Stimulated activated effector memory CD8-positive, alpha-beta T cell treated with anti-CD3 and anti-CD28 coated beads, Interleukin-12 subunit alpha, Interleukin-12 subunit beta, amount 100 ng/mL, for 72 hours (primary cell): ENCODE data around the gene KRIT1.
A peak's percentile ranks its signal among the peaks of the same experiment; 100 is the strongest.
"Not testable (repeated sequence)": the region's sequence is repeated elsewhere in the genome, so short reads cannot be mapped to it uniquely, and the experiment has no call there.

Experiments used
- ATAC-seq: fragments of 150-1000 bp; cut with Tn5 transposase; 2 replicates; pipeline ENCODE4 v1.10.0; 2021
- DNase-seq, 2 donors: peaks; one replicate each; pipeline ENCODE4 v3.0.0; 2021 to 2022; ENCODE audit warnings: low spot score in 2 of 2
- H3K27ac Mint-ChIP-seq: one replicate; pipeline ENCODE4 v1.8.0; 2022; ENCODE audit warnings: mild to moderate bottlenecking, mixed read lengths
- H3K36me3 Mint-ChIP-seq: one replicate; pipeline ENCODE4 v1.8.0; 2022; ENCODE audit warnings: mild to moderate bottlenecking, mixed read lengths
- H3K4me1 Mint-ChIP-seq: one replicate; pipeline ENCODE4 v1.8.0; 2022; ENCODE audit warnings: mixed read lengths
- H3K4me3 Mint-ChIP-seq: one replicate; pipeline ENCODE4 v1.8.0; 2022; ENCODE audit warnings: mild to moderate bottlenecking, mixed read lengths
- H3K9me3 Mint-ChIP-seq: one replicate; pipeline ENCODE4 v1.8.0; 2022; ENCODE audit warnings: mixed read lengths

KRIT1 gene

DNA sequence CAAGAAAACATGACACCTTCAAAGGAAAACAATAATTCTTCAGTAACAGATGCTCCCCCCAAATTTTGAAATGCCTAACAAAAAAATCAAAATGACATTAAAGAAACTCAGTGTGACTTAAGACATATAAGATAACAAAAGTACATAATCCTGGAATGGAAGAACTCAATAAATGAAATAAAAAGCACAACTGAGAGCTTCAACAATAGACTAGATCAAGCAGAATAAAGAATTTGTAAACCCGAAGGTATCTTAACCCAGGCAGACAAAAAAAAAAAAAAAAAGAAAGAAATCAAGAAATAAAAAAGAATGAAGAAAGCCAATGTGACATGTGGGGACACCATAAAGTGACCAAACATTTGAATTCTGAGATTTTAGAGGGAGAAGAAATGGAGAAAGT is 39.0 kb downstream of the KRIT1 start:
- ATAC-seq (no peak), DNase-seq (no peak)
- Mint-ChIP-seq H3K36me3 (peaks cover 96% of the 10 kb centered on the region), H3K4me1 (peaks cover 24% of the 10 kb centered on the region), H3K9me3 (peaks cover 9% of the 10 kb centered on the region), H3K4me3 (no peak overlapping the region), H3K27ac (no peak overlapping the region)

DNA sequence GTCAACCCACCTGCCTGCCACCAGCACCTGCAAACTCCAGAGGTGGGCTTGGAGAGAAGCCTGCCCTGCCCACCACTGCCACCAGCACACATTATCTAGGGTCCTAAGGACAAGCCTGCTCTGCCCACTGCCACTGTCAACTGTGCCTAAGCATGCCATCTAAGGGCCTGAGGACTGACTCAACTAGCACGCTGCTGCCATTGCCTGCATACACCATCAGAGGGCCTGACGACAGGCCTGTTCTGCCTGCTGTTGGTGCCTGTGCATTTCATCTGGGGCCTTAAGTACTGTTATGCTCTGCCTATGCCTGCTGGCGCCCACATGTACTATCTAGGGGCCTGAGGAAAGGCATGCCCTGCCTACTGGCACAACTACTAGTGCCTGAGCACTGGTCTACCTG is 39.7 kb downstream of the KRIT1 start:
- ATAC-seq (no peak), DNase-seq (no peak)
- H3K36me3 Mint-ChIP-seq: peaks cover 96% of the 10 kb centered on the region
- H3K27ac Mint-ChIP-seq: no peak overlapping the region
- H3K9me3 Mint-ChIP-seq: peaks cover 9% of the 10 kb centered on the region
- H3K4me1 Mint-ChIP-seq: peaks cover 24% of the 10 kb centered on the region
- no peak overlapping the region for H3K4me3 Mint-ChIP-seq

DNA sequence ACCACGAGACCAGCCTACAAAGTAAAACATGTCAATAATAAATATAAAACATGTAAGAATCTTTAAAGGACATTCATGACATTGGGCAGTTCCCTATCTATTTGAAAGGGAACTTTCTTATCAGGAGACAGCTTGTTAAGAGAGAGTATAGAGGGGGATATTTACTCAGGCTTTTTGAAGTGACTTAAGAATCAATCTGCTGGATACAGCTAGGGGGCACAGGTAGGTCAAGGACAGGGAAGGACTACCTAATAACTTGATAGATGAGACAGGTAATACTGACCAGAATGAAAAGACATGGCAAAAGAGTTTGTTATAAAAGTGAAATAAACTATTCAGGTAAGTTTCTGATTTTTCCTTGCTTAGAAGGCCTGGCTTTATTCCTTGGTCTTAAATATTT is 44.9 kb downstream of the KRIT1 start:
- ATAC-seq (no peak), DNase-seq (no peak)
- Mint-ChIP-seq H3K36me3 (peaks cover 85% of the 10 kb centered on the region), H3K9me3 (no peaks in the 10 kb centered on the region), H3K27ac (no peak overlapping the region), H3K4me1 (no peaks in the 10 kb centered on the region), H3K4me3 (no peak overlapping the region)

DNA sequence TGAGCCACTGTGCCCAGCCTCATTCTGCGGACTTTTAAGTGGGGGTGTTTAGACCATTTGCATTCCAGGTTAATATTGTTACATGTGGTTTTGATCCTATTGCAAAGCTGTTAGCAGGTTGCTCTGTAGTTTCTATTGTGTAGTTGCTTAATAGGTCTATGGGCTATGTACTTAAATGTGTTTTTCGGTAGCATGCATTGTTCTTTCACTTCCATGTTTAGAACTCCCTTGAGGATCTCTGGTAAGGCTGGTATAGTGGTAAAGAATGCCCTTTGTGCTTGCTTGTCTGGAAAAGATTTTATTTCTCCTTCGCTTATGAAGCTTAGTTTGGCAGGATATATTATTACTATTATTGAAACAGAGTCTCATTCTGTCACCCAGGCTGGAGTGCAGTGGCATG is 53.4 kb downstream of the KRIT1 start:
- Mint-ChIP-seq H3K4me3 (no peak overlapping the region), H3K36me3 (peaks cover 8% of the 10 kb centered on the region), H3K4me1 (no peaks in the 10 kb centered on the region), H3K27ac (no peak overlapping the region), H3K9me3 (peaks cover 17% of the 10 kb centered on the region)
- DNase-seq (no peak), ATAC-seq (no peak)

DNA sequence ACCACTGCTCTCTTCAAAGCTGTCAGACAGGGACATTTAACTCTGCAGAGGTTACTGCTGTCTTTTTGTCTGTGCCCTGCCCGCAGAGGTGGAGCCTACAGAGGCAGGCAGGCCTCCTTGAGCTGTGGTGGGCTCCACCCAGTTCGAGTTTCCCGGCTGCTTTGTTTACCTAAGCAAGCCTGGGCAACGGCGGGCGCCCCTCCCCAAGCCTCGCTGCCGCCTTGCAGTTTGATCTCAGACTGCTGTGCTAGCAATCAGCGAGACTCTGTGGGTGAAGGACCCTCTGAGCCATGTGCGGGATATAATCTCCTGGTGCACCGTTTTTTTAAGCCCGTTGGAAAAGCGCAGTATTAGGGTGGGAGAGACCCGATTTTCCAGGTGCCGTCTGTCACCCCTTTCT is 56.5 kb downstream of the KRIT1 start:
- ATAC-seq, H3K4me1 Mint-ChIP-seq, H3K36me3 Mint-ChIP-seq, H3K27ac Mint-ChIP-seq, H3K4me3 Mint-ChIP-seq, DNase-seq: not testable (repeated sequence)
- peaks cover 17% of the 10 kb centered on the region for H3K9me3 Mint-ChIP-seq

DNA sequence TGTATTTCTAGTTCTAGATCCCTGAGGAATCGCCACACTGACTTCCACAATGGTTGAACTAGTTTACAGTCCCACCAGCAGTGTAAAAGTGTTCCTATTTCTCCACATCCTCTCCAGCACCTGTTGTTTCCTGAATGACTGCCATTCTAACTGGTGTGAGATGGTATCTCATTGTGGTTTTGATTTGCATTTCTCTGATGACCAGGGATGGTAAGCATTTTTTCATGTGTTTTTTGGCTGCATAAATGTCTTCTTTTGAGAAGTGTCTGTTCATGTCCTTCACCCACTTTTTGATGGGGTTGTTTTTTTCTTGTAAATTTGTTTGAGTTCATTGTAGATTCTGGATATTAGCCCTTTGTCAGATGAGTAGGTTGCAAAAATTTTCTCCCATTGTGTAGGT is 61.4 kb downstream of the KRIT1 start:
- H3K4me3 Mint-ChIP-seq, ATAC-seq: not testable (repeated sequence)

DNA sequence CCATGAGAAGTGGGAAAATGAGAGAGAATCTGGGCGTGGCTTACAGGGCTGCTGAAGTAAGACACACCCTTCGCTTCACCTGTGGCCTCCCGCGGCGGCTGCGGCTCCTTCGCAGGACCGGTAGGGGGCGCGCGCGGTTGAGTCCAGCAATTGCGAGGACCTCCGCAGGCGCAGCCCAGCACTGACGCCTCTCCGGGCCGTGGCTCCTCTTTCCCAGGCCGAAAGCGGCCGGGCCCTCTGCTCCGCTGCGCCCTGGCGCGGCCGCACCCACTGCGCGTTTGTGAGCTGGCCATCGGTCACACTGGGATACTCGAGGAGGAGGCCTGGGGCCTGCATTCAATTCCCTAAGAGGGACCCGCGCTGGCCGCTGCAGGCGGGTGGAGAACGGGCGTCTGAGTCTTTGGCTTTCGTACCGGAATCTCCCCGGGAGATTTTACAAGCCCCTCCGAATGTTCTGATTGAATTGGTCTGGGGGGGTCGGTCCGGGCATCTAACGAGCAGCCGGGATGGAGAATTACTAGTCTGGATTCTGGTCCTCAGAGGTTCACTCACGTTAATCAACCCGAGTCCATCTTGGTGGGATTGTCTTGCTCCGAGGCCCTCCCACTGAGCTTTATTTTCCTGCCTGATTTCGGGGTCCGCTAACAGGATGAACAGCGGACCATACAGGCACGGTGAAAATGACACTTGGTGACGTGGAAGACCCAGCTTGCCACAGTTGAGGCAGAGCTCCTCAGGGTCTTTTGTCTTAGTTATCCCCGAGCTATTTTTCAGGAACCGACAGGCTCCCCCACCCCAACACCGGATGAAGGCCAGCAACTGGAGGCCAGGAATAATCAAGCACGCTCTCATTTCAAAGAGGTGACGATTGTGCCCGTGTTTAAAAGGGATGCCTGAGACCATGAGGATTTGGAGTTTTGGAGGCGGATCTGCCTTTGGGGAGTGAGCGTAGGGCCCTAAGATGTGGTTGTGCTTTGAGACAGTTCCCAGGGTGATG is 66.5 kb downstream of the KRIT1 start, which contains the start of gene LRRD1:
Gene LRRD1 (minus strand): TSS at position 215 of the 997 bp plus-strand sequence. CDS start 13,940 bp downstream, outside the sequence.
- Mint-ChIP-seq H3K9me3 (no peaks in the 10 kb centered on the region), H3K4me3 (peak within 1 kb of the TSS; percentile 71), H3K27ac (peak within 1 kb of the TSS; percentile 45), H3K36me3 (no peaks in the 10 kb centered on the region), H3K4me1 (peaks cover 11% of the 10 kb centered on the region)
- DNase-seq: peak; percentile 97 to 98
- ATAC-seq: peak; percentile 100

More for the DNA sequence above, 61.4 kb downstream of the KRIT1 start:
- not testable (repeated sequence) for H3K9me3 Mint-ChIP-seq, H3K4me1 Mint-ChIP-seq, DNase-seq, H3K27ac Mint-ChIP-seq, H3K36me3 Mint-ChIP-seq

DNA sequence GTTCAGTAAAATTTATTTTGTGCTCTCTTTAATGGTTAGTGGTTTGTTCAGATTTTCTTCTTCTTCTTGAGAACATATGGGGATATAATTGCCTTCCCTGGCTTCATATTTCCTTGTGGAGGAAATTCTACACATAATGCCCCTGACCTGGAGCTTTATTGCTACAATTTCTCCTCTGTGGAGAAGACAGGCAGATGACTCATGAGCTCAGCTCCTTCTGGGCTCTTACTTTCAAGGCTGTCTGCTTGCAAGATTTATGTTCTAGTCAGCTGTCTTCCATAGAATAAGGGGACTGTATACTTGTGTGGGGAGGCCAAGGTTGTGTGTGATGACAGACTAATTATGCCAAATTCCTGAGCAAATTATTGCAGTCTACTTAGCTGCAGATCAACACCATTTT is 68.4 kb downstream of the KRIT1 start:
- Mint-ChIP-seq H3K36me3 (no peaks in the 10 kb centered on the region), H3K9me3 (no peaks in the 10 kb centered on the region), H3K27ac (no peak overlapping the region), H3K4me1 (peaks cover 11% of the 10 kb centered on the region), H3K4me3 (no peak overlapping the region)
- DNase-seq (no peak), ATAC-seq (no peak)

DNA sequence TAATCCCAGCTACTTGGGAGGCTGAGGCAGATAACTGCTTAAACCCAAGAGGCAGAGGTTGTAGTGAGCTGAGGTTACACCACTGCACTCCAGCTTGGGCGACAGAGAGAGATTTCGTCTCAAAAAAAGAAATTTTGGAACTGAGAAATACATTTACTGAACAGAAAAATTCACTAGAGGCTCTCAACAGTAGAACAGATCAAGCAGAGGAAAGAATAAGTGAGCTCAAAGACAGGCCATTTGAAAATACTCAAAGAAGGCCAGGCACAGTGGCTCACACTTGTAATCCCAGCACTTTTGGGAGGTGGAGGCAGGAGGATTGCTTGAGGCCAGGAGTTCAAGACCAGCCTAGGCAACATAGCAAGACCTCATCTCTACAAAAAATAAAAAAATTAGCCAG is 76.2 kb downstream of the KRIT1 start:
- H3K4me3 Mint-ChIP-seq, H3K4me1 Mint-ChIP-seq, H3K9me3 Mint-ChIP-seq, H3K27ac Mint-ChIP-seq, H3K36me3 Mint-ChIP-seq, ATAC-seq, DNase-seq: not testable (repeated sequence)

DNA sequence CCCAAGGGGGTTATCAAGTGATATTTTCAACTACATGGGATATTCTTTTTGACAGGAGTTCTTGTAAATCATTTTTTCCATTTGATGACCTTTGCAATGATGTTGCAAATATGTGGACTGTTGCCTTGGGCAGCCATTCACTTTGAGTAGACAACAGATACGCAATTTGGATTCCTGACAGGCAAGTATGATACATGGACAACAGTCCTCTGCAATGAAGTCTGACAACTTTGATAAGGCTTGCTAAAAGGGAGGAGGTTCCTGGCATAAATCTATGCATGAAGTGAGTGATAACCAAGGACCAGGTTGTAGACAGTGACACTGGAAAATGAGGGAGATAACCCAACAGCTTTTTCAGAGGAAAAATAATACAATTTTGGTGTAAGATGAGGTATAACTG is 84.4 kb downstream of the KRIT1 start:
- DNase-seq: no peak

DNA sequence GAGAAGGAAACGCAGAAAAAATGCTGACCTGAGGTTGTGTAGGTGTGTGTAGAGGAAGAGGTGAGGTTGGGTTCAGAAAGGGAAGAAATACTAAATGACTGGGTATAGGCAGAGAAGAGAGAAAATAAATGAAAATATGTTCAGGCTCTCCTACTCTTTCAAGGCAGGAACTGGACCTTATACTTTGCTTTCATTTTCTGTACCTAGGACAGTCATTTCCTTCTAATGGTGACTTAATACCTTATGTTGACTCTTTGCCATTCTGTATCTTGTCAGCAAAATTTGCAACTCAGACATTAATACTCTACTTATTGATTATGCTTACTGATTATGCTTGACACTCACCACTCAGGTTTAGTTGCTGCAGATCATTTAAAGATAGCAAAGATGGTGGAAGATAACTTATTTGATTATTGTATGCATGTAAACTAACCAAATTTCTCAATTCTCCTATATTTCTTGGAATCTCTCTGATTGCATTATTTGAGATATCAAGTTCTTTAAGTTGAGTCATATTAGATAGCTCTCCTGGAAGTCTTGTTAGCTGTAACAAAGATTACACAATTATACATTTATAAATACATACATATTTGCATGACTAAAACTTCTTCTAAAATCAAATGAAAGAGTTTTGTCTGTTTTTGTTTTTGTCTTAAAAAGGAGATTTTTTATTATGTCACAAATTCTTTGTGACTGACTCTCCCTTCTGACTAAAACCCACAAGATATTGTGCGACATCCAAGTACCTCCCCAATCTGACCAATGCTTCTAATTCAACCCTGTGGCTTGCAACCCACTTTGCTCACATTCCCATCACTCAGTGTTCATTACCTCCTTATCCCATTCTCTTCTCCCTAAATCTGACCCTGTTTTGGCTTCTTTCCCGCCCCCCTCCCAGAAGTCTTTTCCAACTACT is 86.8 kb downstream of the KRIT1 start:
- no peaks in the 10 kb centered on the region for H3K4me1 Mint-ChIP-seq
- H3K4me3 Mint-ChIP-seq: no peak overlapping the region
- ATAC-seq (peak; percentile 46), DNase-seq (no peak)
- no peak overlapping the region for H3K27ac Mint-ChIP-seq
- H3K36me3 Mint-ChIP-seq: no peaks in the 10 kb centered on the region
- H3K9me3 Mint-ChIP-seq: no peaks in the 10 kb centered on the region

More for the DNA sequence above, 84.4 kb downstream of the KRIT1 start:
- H3K4me3 Mint-ChIP-seq: no peak overlapping the region
- no peaks in the 10 kb centered on the region for H3K9me3 Mint-ChIP-seq
- ATAC-seq: no peak
- H3K36me3 Mint-ChIP-seq: no peaks in the 10 kb centered on the region
- no peak overlapping the region for H3K27ac Mint-ChIP-seq
- no peaks in the 10 kb centered on the region for H3K4me1 Mint-ChIP-seq

DNA sequence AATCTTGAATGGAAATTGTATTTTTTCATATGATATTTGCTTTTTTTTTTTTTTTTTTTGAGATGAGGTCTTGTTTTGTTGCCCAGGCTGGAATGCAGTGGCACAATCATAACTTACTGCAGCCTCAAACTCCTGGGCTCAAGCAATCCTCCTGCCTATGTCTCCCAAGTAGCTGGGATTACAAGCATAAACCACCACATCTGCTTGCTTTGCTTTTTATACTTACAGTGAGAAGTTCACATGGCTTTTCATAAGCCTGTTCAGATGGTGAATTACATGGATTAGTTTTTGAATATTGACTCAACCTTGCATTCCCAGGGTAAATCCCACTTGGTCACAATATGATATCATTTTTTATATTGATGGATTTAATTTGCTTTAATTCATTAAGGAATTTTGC is 88.7 kb downstream of the KRIT1 start:
- Mint-ChIP-seq H3K9me3 (no peaks in the 10 kb centered on the region), H3K36me3 (no peaks in the 10 kb centered on the region), H3K27ac (no peak overlapping the region), H3K4me1 (no peaks in the 10 kb centered on the region), H3K4me3 (no peak overlapping the region)
- no peak for DNase-seq
- ATAC-seq: no peak

DNA sequence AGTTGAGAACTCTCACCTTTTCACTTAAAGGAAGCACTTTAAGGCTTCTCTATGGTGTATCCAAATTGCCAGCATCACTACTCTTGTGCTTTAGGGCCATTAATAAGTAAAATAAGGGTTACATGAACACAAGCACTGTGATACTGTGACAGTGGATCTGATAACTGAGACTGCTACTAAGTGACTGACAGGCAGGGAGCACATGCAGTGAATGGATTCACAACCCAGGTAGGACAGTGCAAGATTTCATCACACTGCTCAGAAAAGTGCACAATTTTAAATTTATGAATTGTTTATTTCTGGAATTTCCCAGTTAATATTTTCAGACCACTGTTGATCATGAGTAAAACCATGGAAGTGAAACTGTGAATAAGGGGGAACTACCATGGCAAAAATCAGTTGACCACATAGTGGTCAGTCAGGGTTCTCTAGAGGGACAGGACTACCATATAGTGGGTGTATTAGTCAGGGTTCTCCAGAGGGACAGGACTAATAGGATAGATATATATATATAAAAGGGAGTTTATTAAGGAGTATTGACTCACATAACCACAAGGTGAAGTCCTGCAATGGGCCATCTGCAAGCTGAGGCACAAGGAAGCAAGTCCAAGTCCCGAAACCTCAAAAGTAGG is 90.5 kb downstream of the KRIT1 start:
- Mint-ChIP-seq H3K4me3 (no peak overlapping the region), H3K9me3 (no peaks in the 10 kb centered on the region), H3K27ac (no peak overlapping the region), H3K36me3 (no peaks in the 10 kb centered on the region), H3K4me1 (no peaks in the 10 kb centered on the region)
- DNase-seq (no peak), ATAC-seq (no peak)

DNA sequence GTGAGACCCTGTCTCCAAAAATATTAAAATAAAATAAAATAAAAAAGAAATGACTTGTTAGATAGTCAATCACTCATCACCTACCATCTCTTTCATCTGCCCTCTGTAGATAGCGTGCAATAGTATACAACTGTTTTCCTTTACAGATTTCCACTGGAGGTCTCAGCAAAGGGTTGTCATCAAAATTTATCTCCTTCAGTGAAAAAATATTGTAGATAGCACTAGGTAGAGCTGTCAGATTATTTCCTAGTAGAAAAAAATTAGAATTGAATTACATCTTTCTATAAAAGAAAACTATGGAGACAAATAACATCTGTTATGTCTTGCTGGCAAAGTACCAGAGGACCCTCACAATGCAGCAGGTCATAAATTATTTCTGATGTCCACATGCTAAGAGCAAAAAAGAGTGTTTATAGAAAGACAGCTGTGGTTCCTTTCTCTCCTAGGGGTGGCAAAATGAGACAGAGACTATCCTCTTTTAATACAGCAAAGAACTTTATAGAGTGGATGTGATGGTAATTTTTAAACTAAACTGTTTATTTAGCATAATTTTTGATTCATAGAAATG is 95.2 kb downstream of the KRIT1 start:
- Mint-ChIP-seq H3K4me1 (no peaks in the 10 kb centered on the region), H3K36me3 (no peaks in the 10 kb centered on the region), H3K9me3 (no peaks in the 10 kb centered on the region), H3K27ac (no peak overlapping the region), H3K4me3 (no peak overlapping the region)
- no peak for DNase-seq
- ATAC-seq: no peak
